ENCODE data around the gene DUSP12.

GRCh38 chr1:161784968-161785367 lies 35.4 kb downstream of the DUSP12 start:
- TF ChIP-seq, protein P1, sequence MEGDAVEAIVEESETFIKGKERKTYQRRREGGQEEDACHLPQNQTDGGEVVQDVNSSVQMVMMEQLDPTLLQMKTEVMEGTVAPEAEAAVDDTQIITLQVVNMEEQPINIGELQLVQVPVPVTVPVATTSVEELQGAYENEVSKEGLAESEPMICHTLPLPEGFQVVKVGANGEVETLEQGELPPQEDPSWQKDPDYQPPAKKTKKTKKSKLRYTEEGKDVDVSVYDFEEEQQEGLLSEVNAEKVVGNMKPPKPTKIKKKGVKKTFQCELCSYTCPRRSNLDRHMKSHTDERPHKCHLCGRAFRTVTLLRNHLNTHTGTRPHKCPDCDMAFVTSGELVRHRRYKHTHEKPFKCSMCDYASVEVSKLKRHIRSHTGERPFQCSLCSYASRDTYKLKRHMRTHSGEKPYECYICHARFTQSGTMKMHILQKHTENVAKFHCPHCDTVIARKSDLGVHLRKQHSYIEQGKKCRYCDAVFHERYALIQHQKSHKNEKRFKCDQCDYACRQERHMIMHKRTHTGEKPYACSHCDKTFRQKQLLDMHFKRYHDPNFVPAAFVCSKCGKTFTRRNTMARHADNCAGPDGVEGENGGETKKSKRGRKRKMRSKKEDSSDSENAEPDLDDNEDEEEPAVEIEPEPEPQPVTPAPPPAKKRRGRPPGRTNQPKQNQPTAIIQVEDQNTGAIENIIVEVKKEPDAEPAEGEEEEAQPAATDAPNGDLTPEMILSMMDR (IDR thresholded peaks at IDR 0.05; ENCODE audit: low read depth, low read length), result no peak
- TF ChIP-seq EZH2phosphoT487 (IDR thresholded peaks at IDR 0.05; ENCODE audit: low read depth), result no peak
